Fibroblast of mammary gland (primary cell): ENCODE results near the gene DLG2.

Experiments used
- DNase-seq: peaks from one replicate; pipeline ENCODE4 v3.0.0-alpha.2; 2010; ENCODE audit warnings: low read depth
- H3K4me3 ChIP-seq: 2 replicates; pipeline ENCODE4 v1.5.1; 2011; ENCODE audit warnings: low read depth, mild to moderate bottlenecking, low read length, moderate library complexity; ENCODE audit not compliant: control insufficient read depth
- CTCF ChIP-seq: conservative IDR thresholded peaks from 2 replicates; pipeline ENCODE4 v1.5.1; 2011; ENCODE audit warnings: low read depth, low read length, inconsistent platforms; ENCODE audit not compliant: control insufficient read depth, insufficient read depth

The DLG2 gene

DNA sequence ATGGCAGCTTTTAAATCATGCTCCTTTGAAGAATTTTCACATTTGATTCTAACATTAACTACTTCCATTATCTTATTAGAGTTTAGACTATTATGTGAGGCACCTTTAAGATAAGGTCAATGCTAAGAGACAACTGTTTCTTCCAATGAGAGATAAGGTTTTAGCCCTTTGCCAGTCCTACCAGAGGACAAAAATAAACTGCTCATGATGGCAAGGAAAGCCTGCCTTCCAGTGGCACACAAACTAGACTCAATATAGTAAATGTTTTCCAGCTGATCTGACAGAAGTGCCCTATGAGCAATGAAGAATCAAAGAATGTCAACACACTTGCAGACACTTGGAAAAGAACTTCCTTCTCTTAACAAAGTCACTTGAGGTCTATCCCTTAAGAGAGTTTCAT, 1188.6 kb downstream of the DLG2 start:
- no peak for DNase-seq
- H3K4me3 ChIP-seq, result no peak overlapping the region
- TF ChIP-seq CTCF, result no peak

GRCh38 chr11:84437071-84437980, 1189.8 kb downstream of the DLG2 start:
- peak overlapping the region; percentile 9 for H3K4me3 ChIP-seq
- TF ChIP-seq CTCF, result no peak
- DNase-seq, result peak; percentile 6

DNA sequence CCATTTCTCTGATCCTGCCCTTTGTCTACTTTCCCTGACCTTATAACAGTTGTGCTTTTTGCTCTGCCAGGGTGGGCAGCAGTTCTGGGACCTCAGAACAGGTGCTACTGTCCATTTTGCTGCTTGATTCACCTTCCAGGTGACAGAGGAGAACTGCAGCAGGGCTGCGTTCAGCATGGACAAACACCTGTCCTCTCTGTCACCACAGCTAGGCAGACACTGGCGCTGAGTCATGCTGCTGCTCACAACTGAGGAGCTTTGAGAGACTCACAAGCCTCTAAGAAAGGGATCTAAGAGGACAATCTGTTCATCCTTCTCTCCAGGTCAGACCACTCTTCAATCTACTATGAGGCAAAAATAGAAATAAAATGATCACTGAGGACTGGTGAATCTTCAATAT, 1196.5 kb downstream of the DLG2 start:
- TF ChIP-seq CTCF, result no peak
- no peak for DNase-seq
- H3K4me3 ChIP-seq, result no peak overlapping the region

DNA sequence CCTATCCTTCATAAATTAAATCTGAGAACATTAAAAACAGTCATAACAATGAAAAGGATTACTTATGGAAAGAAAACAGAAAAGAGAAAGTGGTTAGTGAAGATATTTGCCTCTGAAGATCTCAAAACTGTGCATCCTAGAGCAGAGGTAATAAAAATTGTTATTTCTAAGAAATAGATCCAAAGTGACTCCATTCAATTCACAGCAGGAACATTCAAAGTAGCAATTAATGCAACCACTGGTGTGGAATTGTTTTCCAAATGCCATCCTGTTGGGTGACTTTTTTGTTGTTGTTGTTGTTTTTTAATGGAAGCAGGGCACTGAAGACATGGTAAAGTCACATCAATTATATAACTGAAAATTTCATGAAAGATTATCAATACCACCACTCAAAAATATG, 1201.5 kb downstream of the DLG2 start:
- no peak for TF ChIP-seq CTCF
- no peak for DNase-seq
- H3K4me3 ChIP-seq, result no peak overlapping the region

DNA sequence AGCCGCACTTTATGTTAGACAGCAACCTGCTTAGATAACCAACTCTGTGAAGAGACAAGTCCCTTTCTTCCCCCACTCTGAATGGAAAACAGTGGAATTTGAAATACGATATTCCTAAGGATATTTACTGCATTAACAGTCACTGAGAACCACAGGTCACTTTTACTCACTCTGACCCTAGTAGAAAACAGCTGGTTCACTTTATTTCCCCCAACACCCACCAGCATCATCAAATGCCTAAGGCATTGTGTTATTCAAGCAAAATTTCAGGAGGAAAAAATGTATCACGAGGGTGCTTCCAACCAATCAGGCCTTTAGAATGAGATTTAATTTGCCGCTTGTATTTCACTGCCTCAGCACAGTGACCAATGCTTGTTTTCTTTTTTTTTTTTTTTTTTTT, 1206.9 kb downstream of the DLG2 start:
- peak; percentile 86 for DNase-seq
- H3K4me3 ChIP-seq, result no peak overlapping the region
- no peak for TF ChIP-seq CTCF

DNA sequence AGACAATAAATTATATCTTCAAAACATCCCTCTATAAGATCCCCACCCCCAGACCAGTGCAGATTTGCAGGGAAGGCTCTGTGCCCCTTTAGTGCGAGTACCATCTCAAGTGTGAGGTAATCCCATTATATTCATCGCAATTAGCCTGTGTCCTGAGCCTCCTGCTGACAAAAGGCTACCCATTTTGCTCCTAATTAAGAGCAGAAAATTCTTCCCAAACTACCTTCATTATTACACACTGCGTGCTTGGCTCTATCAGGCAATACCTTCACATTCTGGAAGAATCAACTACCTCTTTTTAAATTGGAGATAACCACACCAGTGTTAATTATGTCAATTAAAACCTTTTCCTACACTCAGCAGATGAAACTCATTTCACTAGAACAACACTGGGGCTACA, 1207.5 kb downstream of the DLG2 start:
- no peak for DNase-seq
- H3K4me3 ChIP-seq, result no peak overlapping the region
- TF ChIP-seq CTCF, result no peak

DNA sequence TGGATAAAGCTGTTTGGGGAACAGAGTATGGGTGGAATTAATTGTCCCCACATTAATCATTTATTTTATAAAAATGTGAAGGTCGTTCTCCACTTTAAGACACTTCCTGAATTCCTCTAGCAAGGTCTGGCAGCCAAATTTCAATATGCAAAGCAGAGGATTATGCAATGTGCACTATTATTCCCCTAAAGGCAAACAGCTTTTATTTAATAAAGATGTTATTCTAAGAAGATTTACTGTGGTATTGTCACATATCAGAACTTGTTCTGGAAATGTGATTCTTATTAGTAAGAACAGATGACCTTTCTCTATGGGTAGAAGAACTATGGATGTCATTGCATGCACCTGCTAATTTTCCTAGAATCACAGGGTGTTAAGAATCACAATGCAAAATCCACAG, 1212.2 kb downstream of the DLG2 start:
- no peak for TF ChIP-seq CTCF
- no peak overlapping the region for H3K4me3 ChIP-seq
- DNase-seq, result no peak
